GM19468 (cell line): ENCODE results near the gene SOX9.

Experiments
- ATAC-seq: cut with Tn5 transposase; IDR thresholded peaks from one replicate; pipeline ENCODE4 v1.9.1; 2021; ENCODE audit warnings: mild to moderate bottlenecking, moderate library complexity, moderate number of reproducible peaks; ENCODE audit not compliant: unreplicated experiment; ENCODE audit errors: extremely low read depth

Gene SOX9

GRCh38 chr17:72120642-72121163 lies at the start of gene SOX9:
SOX9 (plus strand) TSS chr17:72121020; CDS start chr17:72121392, 372 bp downstream.
- ATAC-seq = peak; percentile 85

DNA sequence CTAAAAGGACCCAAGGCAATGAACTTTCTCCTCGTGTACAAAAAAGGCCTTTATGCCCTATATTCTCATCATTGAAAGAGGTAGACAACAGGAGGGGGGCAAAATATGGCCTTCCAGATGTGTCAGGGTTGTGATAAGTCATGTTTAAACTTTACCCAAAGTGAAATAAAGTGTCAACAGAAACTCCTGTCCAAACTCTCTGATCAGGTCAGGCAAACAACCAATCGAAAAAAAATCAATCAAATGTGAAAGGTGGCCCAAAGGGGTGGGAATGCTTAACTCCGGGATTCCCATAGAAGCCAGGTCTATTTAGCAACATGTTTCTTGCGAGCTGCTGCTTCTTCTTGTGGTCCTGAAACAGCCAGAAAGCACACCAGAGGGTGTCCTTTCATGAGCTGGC lies 49.5 kb upstream of the SOX9 start:
- ATAC-seq = no peak

DNA sequence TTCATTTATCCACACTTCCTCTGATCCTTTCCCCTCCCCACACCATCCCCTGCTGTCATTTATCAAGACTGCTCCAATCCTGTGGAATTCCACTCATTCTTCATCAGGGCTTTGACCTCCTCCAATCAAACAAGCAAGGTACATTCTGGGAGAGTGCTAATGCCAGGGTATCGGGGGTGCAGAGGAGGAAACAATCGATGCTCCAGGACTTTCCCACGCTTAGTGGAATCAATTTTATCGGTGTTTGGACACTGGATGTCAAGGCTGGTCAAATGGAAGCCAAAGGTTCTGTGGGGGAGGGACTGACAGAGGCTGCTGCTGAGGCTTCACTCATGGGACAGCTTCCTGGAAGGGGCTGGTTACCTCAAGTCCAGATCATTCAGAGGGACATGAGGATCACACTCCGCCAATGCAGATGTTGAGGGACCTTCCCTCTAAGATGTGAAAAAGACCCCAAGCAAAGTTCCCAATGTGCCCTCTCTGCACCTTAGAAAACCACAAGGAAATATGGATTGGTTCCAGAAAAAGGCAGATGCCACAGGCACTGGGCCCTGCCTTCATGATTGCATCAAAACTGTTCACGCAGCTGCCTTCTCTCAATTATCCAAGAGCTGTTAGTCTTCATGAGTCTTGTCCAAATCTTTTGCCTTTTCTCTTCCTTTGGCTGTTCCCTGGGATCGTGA lies 44.7 kb upstream of the SOX9 start:
- no peak for ATAC-seq

GRCh38 chr17:72076678-72077030 lies 44.2 kb upstream of the SOX9 start:
- no peak for ATAC-seq

DNA sequence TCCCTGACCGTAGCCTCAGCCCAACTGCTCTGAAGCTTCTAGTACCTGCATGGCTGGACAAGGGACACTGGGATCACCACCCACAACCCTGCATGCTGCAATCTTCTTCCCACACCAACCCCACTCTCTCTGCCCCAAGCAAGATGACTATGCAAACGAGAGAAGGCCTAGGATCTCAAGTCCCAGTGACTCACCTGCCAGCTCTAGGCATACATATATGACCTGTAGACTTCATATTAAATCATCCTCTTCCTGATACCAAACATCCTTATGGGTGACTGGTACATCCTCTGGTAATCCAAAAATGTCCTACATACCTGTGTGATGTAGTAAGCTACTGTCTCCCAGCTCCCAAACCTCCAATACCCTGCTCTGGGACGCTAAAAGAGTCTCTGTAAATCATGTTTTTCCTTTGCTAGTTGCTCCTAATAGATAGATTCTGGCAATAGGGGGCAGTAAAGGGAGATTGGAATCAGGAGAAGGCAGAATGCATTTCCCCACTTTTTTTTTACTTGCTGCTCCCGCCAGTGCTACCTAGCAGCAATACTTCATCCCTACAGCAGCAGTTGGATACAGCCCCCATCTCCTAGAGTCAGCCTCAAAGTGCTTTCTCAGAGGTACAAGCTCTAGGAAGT lies 43.4 kb upstream of the SOX9 start:
- no peak for ATAC-seq

- no peak for ATAC-seq
Measured at GRCh38 chr17:72079700-72080099, 41.1 kb upstream of the SOX9 start.

DNA sequence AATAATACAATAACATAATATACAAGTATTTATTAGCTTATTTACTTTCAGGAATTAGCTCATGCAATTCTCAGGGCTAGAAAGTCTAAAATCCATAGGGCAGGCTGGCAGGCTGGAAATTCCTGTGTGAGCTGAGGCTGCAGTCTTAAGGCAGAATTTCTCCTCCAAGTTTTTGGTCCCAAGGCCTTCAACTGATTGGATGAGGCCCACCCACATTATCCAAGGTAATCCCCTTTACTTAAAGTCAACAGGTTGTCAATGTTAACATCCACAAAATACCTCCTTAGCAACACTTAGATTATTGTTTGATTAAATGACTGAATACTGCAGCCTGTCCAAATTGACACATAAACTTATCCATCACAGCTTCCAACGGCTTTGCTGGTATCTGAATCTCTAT lies 32.9 kb upstream of the SOX9 start:
- ATAC-seq = no peak

GRCh38 chr17:72089453-72089987 lies 31.3 kb upstream of the SOX9 start:
- no peak for ATAC-seq

DNA sequence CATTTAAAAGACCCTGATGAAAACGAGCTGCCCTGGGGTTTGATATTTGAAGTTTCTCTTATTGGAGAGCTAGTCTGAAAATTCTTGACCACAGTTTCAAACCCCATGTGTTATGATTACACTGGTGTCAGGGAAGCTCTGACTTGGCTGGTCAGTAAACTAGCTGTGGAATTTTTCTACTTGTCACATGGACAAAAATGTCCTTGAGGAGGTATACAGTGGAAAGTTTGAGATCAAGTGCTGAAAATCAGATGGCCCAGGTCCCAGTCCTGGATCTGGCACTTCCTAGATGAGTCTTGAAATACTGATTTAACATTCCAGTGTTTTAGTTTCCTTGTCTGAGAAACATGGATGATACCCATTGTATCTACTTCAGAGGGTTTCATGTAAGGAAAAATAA lies 30.7 kb upstream of the SOX9 start:
- no peak for ATAC-seq

- no peak for ATAC-seq
Measured at GRCh38 chr17:72092710-72093322, 28.0 kb upstream of the SOX9 start.

DNA sequence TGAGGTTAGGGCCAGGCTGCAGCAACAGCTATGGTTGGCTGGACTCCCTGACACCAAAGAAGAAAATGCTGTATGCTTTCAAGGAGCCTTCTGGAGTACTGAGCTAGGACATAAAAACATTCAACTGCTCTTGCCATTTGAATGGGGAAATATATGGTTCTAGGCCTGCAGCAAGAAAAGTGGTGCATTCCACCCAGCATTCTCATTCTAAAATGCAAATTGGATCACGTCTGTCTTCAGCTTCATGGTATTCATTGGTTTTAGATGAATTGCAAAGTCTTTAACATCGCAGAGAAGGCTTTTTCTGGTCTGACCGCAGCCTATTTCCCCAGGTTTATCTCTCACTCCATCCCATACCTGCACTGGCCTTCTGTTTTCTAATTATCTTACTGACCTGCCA lies 27.1 kb upstream of the SOX9 start:
- no peak for ATAC-seq

DNA sequence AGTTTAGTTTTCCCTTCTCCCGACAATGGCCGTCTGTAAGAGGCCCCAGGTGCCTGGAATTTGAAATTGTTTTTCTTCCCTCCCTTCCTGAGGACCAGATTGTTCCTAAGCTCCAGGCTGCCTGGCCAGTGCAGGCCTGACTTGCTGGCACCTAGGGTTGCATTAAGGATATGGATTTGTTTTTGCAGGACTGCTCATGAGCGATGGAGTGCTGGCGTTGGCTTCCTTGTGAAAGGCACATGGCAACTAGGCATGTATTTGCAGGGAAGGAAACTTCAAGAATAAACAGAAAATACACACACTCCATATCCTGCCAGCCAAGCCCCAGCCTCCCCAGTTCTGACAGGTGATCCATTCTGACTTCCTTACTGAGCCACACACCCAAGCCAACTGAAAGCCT lies 25.5 kb upstream of the SOX9 start:
- ATAC-seq = no peak

GRCh38 chr17:72097144-72097543 lies 23.7 kb upstream of the SOX9 start:
- no peak for ATAC-seq

- no peak for ATAC-seq
Measured at GRCh38 chr17:72099919-72100318, 20.9 kb upstream of the SOX9 start.

GRCh38 chr17:72100470-72100869 lies 20.4 kb upstream of the SOX9 start:
- ATAC-seq = no peak

DNA sequence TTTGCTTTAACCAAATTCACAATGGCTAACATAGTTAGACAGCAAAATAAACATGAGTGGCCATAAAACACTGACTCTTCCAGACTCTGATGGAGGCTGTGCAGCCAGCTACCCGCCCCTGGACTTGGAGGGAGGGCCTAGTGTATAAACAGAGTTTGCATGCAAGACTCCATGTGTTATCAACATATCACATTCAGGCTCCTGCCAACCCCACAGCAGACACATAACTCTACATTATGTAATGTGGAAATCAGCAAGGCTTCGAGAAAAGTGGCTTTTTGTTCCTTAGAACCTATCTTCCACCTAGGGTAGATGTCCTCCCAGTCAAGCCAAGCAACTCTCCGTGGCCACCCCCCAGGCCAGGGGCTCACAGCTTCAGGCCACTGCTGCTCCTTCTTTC lies 19.3 kb upstream of the SOX9 start:
- no peak for ATAC-seq

DNA sequence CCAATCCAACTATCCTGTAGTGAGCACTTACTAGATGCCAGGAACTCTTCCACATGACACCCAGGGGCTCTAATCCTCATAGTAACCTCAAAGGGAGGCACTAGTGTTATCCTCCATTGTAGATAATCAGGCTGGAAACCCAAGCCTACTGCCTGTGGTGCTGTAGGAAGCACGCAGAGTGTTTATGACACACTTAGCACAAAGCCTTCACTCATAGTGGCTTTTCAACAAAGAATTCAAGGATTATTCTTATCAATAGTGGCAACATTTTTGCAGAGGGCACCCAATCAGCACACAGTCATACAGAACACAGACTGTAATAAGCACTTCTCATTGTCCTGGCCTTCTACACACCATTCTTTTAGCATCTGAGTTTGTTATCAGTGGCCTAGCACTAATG lies 18.5 kb upstream of the SOX9 start:
- no peak for ATAC-seq

DNA sequence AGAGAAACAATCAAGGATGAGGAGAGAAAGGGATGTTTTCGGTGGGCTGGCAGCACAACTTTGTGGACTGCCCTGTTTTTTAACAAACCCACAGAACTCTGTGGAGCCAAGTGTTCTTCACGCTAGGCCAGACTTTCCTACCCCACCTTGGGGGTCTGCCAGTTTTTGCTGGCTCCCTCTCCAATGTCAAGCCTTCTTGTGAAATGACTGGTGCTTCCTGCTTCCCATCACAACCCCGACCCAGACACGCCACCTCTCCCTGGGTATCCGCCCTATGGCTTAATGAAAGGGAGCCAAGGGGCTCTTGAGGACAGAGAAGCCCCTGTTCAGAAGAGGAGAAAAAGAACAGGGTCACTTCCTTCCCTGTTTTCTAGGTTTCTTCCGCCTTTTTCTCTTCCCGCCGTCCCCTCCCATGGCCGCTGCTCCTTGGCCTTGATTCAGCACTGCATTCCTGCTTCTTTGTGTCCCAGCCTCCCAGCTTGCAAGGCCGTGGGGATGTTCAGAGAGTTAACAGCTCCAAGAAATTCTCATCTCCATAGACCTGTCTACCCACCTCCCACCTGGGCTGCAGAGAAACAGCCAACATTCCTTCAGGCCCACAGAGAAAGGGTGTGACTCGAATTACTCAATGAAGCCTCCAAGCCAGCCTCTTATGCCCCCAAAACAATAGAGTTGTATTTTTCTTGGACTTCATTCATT lies 16.5 kb upstream of the SOX9 start:
- ATAC-seq = no peak

- no peak for ATAC-seq
Measured at GRCh38 chr17:72104863-72105234, 16.0 kb upstream of the SOX9 start.

GRCh38 chr17:72107100-72107499 lies 13.7 kb upstream of the SOX9 start:
- ATAC-seq = no peak
